OCI-LY3 (cell line): ENCODE results near the gene TMEM132D.

Experiments used
- CTCF ChIP-seq: fragments of 200-600, 300-600 bp; sonication (generic); IDR thresholded peaks from 2 replicates; pipeline ENCODE4 v1.5.1; 2014; ENCODE audit warnings: antibody characterized with exemption, low read length, low read depth
- EZH2phosphoT487 ChIP-seq: fragments of 200-600 bp; shearing (Covaris generic); IDR thresholded peaks from 2 replicates; pipeline ENCODE4 v1.6.1; 2018; ENCODE audit warnings: antibody characterized with exemption, mixed run types, low read depth

- TF ChIP-seq CTCF (no peak), EZH2phosphoT487 (no peak)
Measured at GRCh38 chr12:129096968-129097367, 806.9 kb downstream of the TMEM132D start.
